Astrocyte (in vitro differentiated cells and primary cell): Measurements from ENCODE around the gene NAT9. TPM values are rescaled to one million over a fixed set of nuclear protein-coding genes. Genes with fewer than 3 reads are reported as not detected.

Source experiments
- DNase-seq: peaks from one replicate; pipeline ENCODE4 v3.0.0-alpha.2; 2010; ENCODE audit warnings: low read depth
- FAIRE-seq: peaks from 2 replicates; lab custom pipeline; 2011; peaks lifted over from hg19 to GRCh38; lab: Jason Lieb, UNC
- H2AFZ ChIP-seq: 2 replicates; pipeline ENCODE4 v1.6.0; 2012; ENCODE audit warnings: low read depth, low read length, inconsistent platforms
- H3K27ac ChIP-seq: 2 replicates; pipeline ENCODE4 v1.5.1; 2011; ENCODE audit warnings: low read depth, low read length, inconsistent platforms
- H3K27me3 ChIP-seq: 2 replicates; pipeline ENCODE4 v1.6.0; 2011; ENCODE audit warnings: low read length, inconsistent platforms; ENCODE audit not compliant: insufficient read depth
- H3K36me3 ChIP-seq: 2 replicates; pipeline ENCODE4 v1.5.1; 2011; ENCODE audit warnings: low read length, inconsistent platforms; ENCODE audit not compliant: insufficient read depth
- H3K4me1 ChIP-seq: 2 replicates; pipeline ENCODE4 v1.5.1; 2011; ENCODE audit warnings: low read length, inconsistent platforms; ENCODE audit not compliant: insufficient read depth
- H3K4me2 ChIP-seq: 2 replicates; pipeline ENCODE4 v1.6.0; 2012; ENCODE audit warnings: low read length, inconsistent platforms
- H3K4me3 ChIP-seq: 2 replicates; pipeline ENCODE4 v1.5.1; 2011; ENCODE audit warnings: low read depth, mild to moderate bottlenecking, low read length, inconsistent platforms; ENCODE audit not compliant: insufficient read depth
- H3K79me2 ChIP-seq: 2 replicates; pipeline ENCODE4 v1.6.0; 2012; ENCODE audit warnings: mild to moderate bottlenecking, low read length, inconsistent platforms; ENCODE audit not compliant: insufficient read depth
- H3K9ac ChIP-seq: 2 replicates; pipeline ENCODE4 v1.6.0; 2012; ENCODE audit warnings: mild to moderate bottlenecking, low read length, inconsistent platforms
- H3K9me3 ChIP-seq: 2 replicates; pipeline ENCODE4 v1.5.1; 2012; ENCODE audit warnings: low read depth, mild to moderate bottlenecking, low read length, inconsistent platforms; ENCODE audit not compliant: insufficient read depth
- H4K20me1 ChIP-seq: 2 replicates; pipeline ENCODE4 v1.6.0; 2012; ENCODE audit warnings: low read length, inconsistent platforms; ENCODE audit not compliant: insufficient read depth
- H3K27ac Mint-ChIP-seq: one replicate; pipeline ENCODE4 v1.8.0; 2021; ENCODE audit warnings: mild to moderate bottlenecking, mixed read lengths; ENCODE audit not compliant: unreplicated experiment
- H3K27me3 Mint-ChIP-seq: one replicate; pipeline ENCODE4 v1.8.0; 2021; ENCODE audit warnings: low read depth, mixed read lengths; ENCODE audit not compliant: unreplicated experiment
- H3K36me3 Mint-ChIP-seq: one replicate; pipeline ENCODE4 v1.8.0; 2021; ENCODE audit warnings: low read depth, mixed read lengths; ENCODE audit not compliant: unreplicated experiment
- H3K4me1 Mint-ChIP-seq: one replicate; pipeline ENCODE4 v1.8.0; 2021; ENCODE audit warnings: low read depth, mixed read lengths; ENCODE audit not compliant: unreplicated experiment
- H3K4me3 Mint-ChIP-seq: one replicate; pipeline ENCODE4 v1.8.0; 2021; ENCODE audit warnings: mild to moderate bottlenecking, moderate library complexity, mixed read lengths; ENCODE audit not compliant: unreplicated experiment
- H3K9me3 Mint-ChIP-seq: one replicate; pipeline ENCODE4 v1.8.0; 2021; ENCODE audit warnings: mild to moderate bottlenecking, mixed read lengths; ENCODE audit not compliant: unreplicated experiment
- EZH2 ChIP-seq: IDR thresholded peaks from 2 replicates; pipeline ENCODE4 v1.6.1; 2012; ENCODE audit warnings: mild to moderate bottlenecking, low read length, inconsistent platforms; ENCODE audit not compliant: insufficient read depth
- total RNA-seq: library from RNA; stranded (reverse); gene quantifications from 2 replicates; pipeline ENCODE4 v1.2.1, GENCODE V29; 2021
- TF ChIP-seq, protein P1 (sequence below): IDR thresholded peaks from 2 replicates; pipeline ENCODE4 v1.5.1; 2011; ENCODE audit warnings: low read depth, mild to moderate bottlenecking, inconsistent platforms, low read length, moderate library complexity; ENCODE audit not compliant: insufficient read depth

The NAT9 gene
- total RNA-seq, 1 donor from 2014 or later: 58.4 TPM

DNA sequence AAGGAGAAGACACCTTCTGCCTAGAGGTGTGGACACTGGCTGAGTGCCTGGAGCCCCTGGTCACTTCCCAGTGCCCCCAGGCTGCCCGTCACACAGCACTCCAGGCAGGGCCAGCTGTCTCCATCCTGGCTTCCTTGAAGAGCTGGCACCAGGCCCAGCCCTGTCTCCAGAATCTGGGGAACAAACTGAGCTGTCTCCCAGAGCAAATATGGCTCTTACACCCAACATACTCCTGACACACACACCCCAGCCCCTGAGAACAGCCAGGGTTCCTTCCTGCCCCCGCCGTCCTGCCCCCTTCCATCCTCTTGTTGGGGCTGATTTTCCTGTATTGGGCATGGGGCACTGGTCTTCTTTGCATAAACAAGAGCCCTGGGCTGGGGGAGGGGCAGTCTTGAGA lies 18.6 kb downstream of the NAT9 start:
- Histone ChIP-seq H3K9me3 (no peaks in the 10 kb centered on the region), H3K27ac (no peak overlapping the region), H3K4me3 (no peak overlapping the region), H4K20me1 (peaks cover 48% of the 10 kb centered on the region), H2AFZ (no peak overlapping the region), H3K79me2 (peaks cover 7% of the 10 kb centered on the region), H3K9ac (no peak overlapping the region), H3K4me2 (no peak overlapping the region), H3K4me1 (peaks cover 16% of the 10 kb centered on the region), H3K36me3 (no peaks in the 10 kb centered on the region), H3K27me3 (no peaks in the 10 kb centered on the region)
- DNase-seq: no peak
- Mint-ChIP-seq H3K4me3 (no peak overlapping the region), H3K27me3 (no peaks in the 10 kb centered on the region), H3K27ac (no peak overlapping the region), H3K4me1 (peaks cover 24% of the 10 kb centered on the region), H3K9me3 (no peaks in the 10 kb centered on the region), H3K36me3 (peaks cover 3% of the 10 kb centered on the region)
- TF ChIP-seq EZH2: no peak
- TF ChIP-seq, protein P1, sequence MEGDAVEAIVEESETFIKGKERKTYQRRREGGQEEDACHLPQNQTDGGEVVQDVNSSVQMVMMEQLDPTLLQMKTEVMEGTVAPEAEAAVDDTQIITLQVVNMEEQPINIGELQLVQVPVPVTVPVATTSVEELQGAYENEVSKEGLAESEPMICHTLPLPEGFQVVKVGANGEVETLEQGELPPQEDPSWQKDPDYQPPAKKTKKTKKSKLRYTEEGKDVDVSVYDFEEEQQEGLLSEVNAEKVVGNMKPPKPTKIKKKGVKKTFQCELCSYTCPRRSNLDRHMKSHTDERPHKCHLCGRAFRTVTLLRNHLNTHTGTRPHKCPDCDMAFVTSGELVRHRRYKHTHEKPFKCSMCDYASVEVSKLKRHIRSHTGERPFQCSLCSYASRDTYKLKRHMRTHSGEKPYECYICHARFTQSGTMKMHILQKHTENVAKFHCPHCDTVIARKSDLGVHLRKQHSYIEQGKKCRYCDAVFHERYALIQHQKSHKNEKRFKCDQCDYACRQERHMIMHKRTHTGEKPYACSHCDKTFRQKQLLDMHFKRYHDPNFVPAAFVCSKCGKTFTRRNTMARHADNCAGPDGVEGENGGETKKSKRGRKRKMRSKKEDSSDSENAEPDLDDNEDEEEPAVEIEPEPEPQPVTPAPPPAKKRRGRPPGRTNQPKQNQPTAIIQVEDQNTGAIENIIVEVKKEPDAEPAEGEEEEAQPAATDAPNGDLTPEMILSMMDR: no peak
- FAIRE-seq: no peak

DNA sequence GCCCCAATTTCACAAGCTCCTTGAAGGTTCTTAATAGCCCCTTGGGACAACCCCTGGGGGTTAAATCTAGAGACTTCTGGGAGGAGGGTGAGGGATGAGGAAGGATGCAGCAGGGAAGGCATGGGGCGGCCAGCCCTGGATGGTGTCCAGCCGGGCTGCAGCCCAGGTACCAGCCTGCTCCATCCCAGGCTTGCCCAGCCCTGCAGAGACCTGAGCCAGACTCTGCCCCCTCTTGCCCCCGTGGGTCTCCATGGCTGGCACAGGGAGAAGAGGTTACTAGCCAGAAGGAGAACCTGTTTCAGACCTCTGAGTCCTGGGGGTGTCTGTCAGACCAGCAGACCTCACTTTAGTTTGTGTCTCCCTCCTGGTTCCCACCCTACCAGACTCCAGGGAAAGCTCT lies 19.3 kb downstream of the NAT9 start:
- DNase-seq (no peak), FAIRE-seq (no peak)
- H3K4me1 Mint-ChIP-seq: peaks cover 24% of the 10 kb centered on the region
- Histone ChIP-seq H3K79me2 (peaks cover 13% of the 10 kb centered on the region), H3K27ac (no peak overlapping the region), H3K4me3 (no peak overlapping the region), H3K4me1 (peaks cover 16% of the 10 kb centered on the region), H4K20me1 (peaks cover 52% of the 10 kb centered on the region), H3K9me3 (no peaks in the 10 kb centered on the region), H3K36me3 (no peaks in the 10 kb centered on the region), H3K27me3 (no peaks in the 10 kb centered on the region), H2AFZ (no peak overlapping the region), H3K9ac (no peak overlapping the region), H3K4me2 (no peak overlapping the region)
- H3K9me3 Mint-ChIP-seq: no peaks in the 10 kb centered on the region
- no peak overlapping the region for H3K4me3 Mint-ChIP-seq
- no peak overlapping the region for H3K27ac Mint-ChIP-seq
- H3K27me3 Mint-ChIP-seq: no peaks in the 10 kb centered on the region
- TF ChIP-seq EZH2: no peak
- TF ChIP-seq, protein P1: no peak
- H3K36me3 Mint-ChIP-seq: peaks cover 5% of the 10 kb centered on the region

DNA sequence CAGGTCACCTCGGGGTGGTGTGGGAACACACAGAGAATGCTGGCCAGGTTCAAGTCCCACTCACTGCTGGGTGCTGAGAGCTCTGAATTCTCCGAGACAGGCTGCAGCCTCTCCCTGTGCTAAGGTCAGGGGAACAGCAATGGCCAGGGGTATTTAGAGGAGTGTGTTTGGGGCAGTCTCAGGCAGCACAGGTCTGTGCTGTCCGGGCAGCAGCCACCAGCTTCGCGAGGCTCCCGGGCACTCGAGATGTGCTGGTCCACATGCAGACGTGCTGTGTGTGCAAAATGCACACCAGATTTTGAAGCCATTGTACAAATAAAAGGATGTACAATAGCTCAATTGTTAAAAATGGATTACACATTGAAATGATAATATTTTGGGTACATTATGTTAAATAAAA lies 20.6 kb downstream of the NAT9 start:
- no peak overlapping the region for H3K9ac ChIP-seq
- no peaks in the 10 kb centered on the region for H3K9me3 ChIP-seq
- Mint-ChIP-seq H3K4me1 (peaks cover 27% of the 10 kb centered on the region), H3K36me3 (peaks cover 5% of the 10 kb centered on the region), H3K9me3 (no peaks in the 10 kb centered on the region), H3K4me3 (no peak overlapping the region), H3K27me3 (no peaks in the 10 kb centered on the region), H3K27ac (no peak overlapping the region)
- no peak overlapping the region for H3K27ac ChIP-seq
- peaks cover 47% of the 10 kb centered on the region for H4K20me1 ChIP-seq
- no peaks in the 10 kb centered on the region for H3K27me3 ChIP-seq
- no peaks in the 10 kb centered on the region for H3K36me3 ChIP-seq
- FAIRE-seq: no peak
- H3K4me3 ChIP-seq: no peak overlapping the region
- H3K4me2 ChIP-seq: no peak overlapping the region
- no peak overlapping the region for H2AFZ ChIP-seq
- H3K4me1 ChIP-seq: peaks cover 16% of the 10 kb centered on the region
- DNase-seq: no peak
- peaks cover 26% of the 10 kb centered on the region for H3K79me2 ChIP-seq
- TF ChIP-seq EZH2: no peak
- TF ChIP-seq, protein P1: no peak
